ENCODE measurements around the gene MARVELD3. TPM values are rescaled to one million over a fixed set of nuclear protein-coding genes. Genes with fewer than 3 reads are reported as not detected.
"Not testable (repeated sequence)": the region's sequence is repeated elsewhere in the genome, so short reads cannot be mapped to it uniquely, and the experiment has no call there.

Gene MARVELD3
- total and polyA plus RNA-seq, 2 of the 8 experiments (the other 6 are each of a cell fraction or from before 2014, with no cell fraction given) = 18.0 to 34.8 TPM

GRCh38 chr16:71594000-71594646, 31.9 kb upstream of the MARVELD3 start (continued):
- TF ChIP-seq HDAC2 (IDR thresholded peaks at IDR 0.05; ENCODE audit: borderline replicate concordance in 1 of 2, low read depth in 2 of 2, low read length in 2 of 2) = no peak

GRCh38 chr16:71595340-71595826, 30.6 kb upstream of the MARVELD3 start:
- H3K27ac ChIP-seq (ENCODE audit: low read depth, low read length); H3K23me2 ChIP-seq (ENCODE audit: low read depth, low read length); H3K4me1 ChIP-seq (replicated peaks in 1 of 4; ENCODE audit: control insufficient read depth in 3 of 4, insufficient read depth in 4 of 4, low read length in 3 of 4); H2BK12ac ChIP-seq (ENCODE audit: low read depth, low read length); H3K14ac ChIP-seq (ENCODE audit: insufficient read length); H4K8ac ChIP-seq (ENCODE audit: extremely low read depth, insufficient read depth, low read length); FAIRE-seq; H2BK15ac ChIP-seq (ENCODE audit: low read length); H3K27me3 ChIP-seq (replicated peaks in 1 of 4; ENCODE audit: control insufficient read depth in 3 of 4, extremely low read depth in 1 of 4, insufficient read depth in 3 of 4, low read length in 3 of 4); H2BK120ac ChIP-seq (replicated peaks; ENCODE audit: low read depth, low read length); H4K91ac ChIP-seq (replicated peaks; ENCODE audit: insufficient read length, low read length); H3K79me1 ChIP-seq (ENCODE audit: low read depth, low read length); H3K9ac ChIP-seq (replicated peaks in 1 of 4; ENCODE audit: extremely low read depth in 1 of 4, low read depth in 3 of 4, low read length in 3 of 4); H4K20me1 ChIP-seq (replicated peaks in 1 of 2; ENCODE audit: control insufficient read depth in 1 of 2, insufficient read depth in 2 of 2, low read length in 2 of 2); H3K79me2 ChIP-seq (ENCODE audit: control insufficient read depth in 1 of 2, insufficient read depth in 2 of 2, low read length in 2 of 2); H4K5ac ChIP-seq (ENCODE audit: insufficient read length, low read depth, low read length); H3K4ac ChIP-seq (replicated peaks; ENCODE audit: insufficient read length, low read depth, low read length); H3K56ac ChIP-seq (replicated peaks; ENCODE audit: insufficient read length, low read depth, low read length); H2AFZ ChIP-seq (ENCODE audit: low read length); H3K4me3 ChIP-seq (ENCODE audit: extremely low read depth in 1 of 4, insufficient read depth in 2 of 4, low read depth in 3 of 4, low read length in 4 of 4); H3K23ac ChIP-seq (ENCODE audit: insufficient read length); DNase-seq (ENCODE audit: low read depth in 1 of 2, low spot score in 2 of 2); H3K9me3 ChIP-seq (ENCODE audit: insufficient read depth in 2 of 2, low read depth in 1 of 2, low read length in 1 of 2); H2BK20ac ChIP-seq (ENCODE audit: low read length); H2BK5ac ChIP-seq (ENCODE audit: low read depth, low read length); H3K18ac ChIP-seq (ENCODE audit: extremely low read depth, low read length); H3K4me2 ChIP-seq (ENCODE audit: insufficient read depth in 1 of 2, low read depth in 2 of 2, low read length in 2 of 2); H2AK5ac ChIP-seq (ENCODE audit: low read depth, low read length); POLR2A ChIA-PET (ENCODE audit: partially characterized antibody); H3K36me3 ChIP-seq (ENCODE audit: control insufficient read depth in 2 of 4, insufficient read depth in 4 of 4, low read length in 3 of 4): not testable (repeated sequence)
- CTCF ChIA-PET (ENCODE audit: partially characterized antibody) = interaction anchor here (0.7 to 1.3 kb wide), 2 partner anchors 12 to 13 kb away, joined by 3 to 5 read pairs; no protein-coding TSS in a partner anchor
- WGBS, 2 experiments (ENCODE audit: extremely low coverage in 1 of 2, insufficient coverage in 1 of 2, insufficient read length in 1 of 2, insufficient replicate concordance in 2 of 2, low coverage in 1 of 2, low lambda C conversion rate in 2 of 2, missing lambda C conversion rate in 1 of 2) = 91% methylated on average over 5 of the region's 7 CpGs; no CpG with 5 or more reads in 1 of the 2 experiments

Data from H1 (cell line).